GM12801 (cell line): ENCODE data around the gene MAP3K14.

Source experiments
- CTCF ChIP-seq: IDR thresholded peaks from one replicate; pipeline ENCODE4 v1.5.1; 2011; ENCODE audit warnings: control low read depth; ENCODE audit not compliant: insufficient read length; ENCODE audit errors: extremely low read depth

MAP3K14 gene

GRCh38 chr17:45227926-45228762 is 88.7 kb downstream of the MAP3K14 start:
- TF ChIP-seq CTCF, result no peak

GRCh38 chr17:45227101-45227925 is 89.5 kb downstream of the MAP3K14 start:
- TF ChIP-seq CTCF, result no peak

- no peak for TF ChIP-seq CTCF
These were observed 90.2 kb downstream of the MAP3K14 start for GRCh38 chr17:45226576-45226975.

GRCh38 chr17:45225964-45226530 is 90.8 kb downstream of the MAP3K14 start:
- TF ChIP-seq CTCF, result no peak

GRCh38 chr17:45225051-45225700 is 91.6 kb downstream of the MAP3K14 start:
- TF ChIP-seq CTCF, result no peak

- no peak for TF ChIP-seq CTCF
These were observed 92.2 kb downstream of the MAP3K14 start for GRCh38 chr17:45224671-45225050.
